Small intestine (tissue), 7 donors: ENCODE data around the gene SCAF4. TPM values are rescaled to one million over a fixed set of nuclear protein-coding genes. Genes with fewer than 3 reads are reported as not detected.
A peak's percentile ranks its signal among the peaks of the same experiment; 100 is the strongest.
"Not testable (repeated sequence)": the region's sequence is repeated elsewhere in the genome, so short reads cannot be mapped to it uniquely, and the experiment has no call there.

Experiments
- DNase-seq, 2 donors: peaks; one replicate each; pipeline versions ENCODE4 v3.0.0 to v3.0.0-alpha.2; 2013
- FAIRE-seq: peaks from 2 replicates; lab custom pipeline; 2012; peaks lifted over from hg19 to GRCh38; lab: Jason Lieb, UNC
- H3K27ac ChIP-seq, 3 donors: one replicate each; pipeline ENCODE4 v1.5.1; 2013; ENCODE audit warnings: low read length in 2 of 3, mild to moderate bottlenecking in 2 of 3, control low read depth in 1 of 3, inconsistent platforms in 1 of 3, low read depth in 1 of 3, moderate library complexity in 1 of 3
- H3K27me3 ChIP-seq, 3 donors: one replicate each; pipeline ENCODE4 v1.6.1; 2013; ENCODE audit warnings: low read length in 3 of 3, inconsistent platforms in 1 of 3; ENCODE audit not compliant: control insufficient read depth in 3 of 3, insufficient read depth in 3 of 3
- H3K36me3 ChIP-seq, 3 donors: one replicate each; pipeline ENCODE4 v1.6.1; 2013; ENCODE audit warnings: low read length in 3 of 3, inconsistent platforms in 1 of 3, low read depth in 1 of 3, mild to moderate bottlenecking in 1 of 3, moderate library complexity in 1 of 3; ENCODE audit not compliant: control insufficient read depth in 3 of 3, insufficient read depth in 2 of 3
- H3K4me1 ChIP-seq, 3 donors: one replicate each; pipeline ENCODE4 v1.6.1; 2013; ENCODE audit warnings: low read length in 2 of 3, inconsistent platforms in 1 of 3, low read depth in 1 of 3, mild to moderate bottlenecking in 1 of 3, moderate library complexity in 1 of 3; ENCODE audit not compliant: control insufficient read depth in 3 of 3, insufficient read depth in 2 of 3
- H3K4me3 ChIP-seq, 3 donors: one replicate each; pipeline ENCODE4 v1.5.1; 2013; ENCODE audit warnings: low read length in 3 of 3, control low read depth in 1 of 3, inconsistent platforms in 1 of 3, low read depth in 1 of 3, mild to moderate bottlenecking in 1 of 3, moderate library complexity in 1 of 3
- H3K9me3 ChIP-seq, 2 donors: one replicate each; pipeline ENCODE4 v1.6.1; 2013; ENCODE audit warnings: low read depth in 1 of 2, low read length in 1 of 2; ENCODE audit not compliant: control insufficient read depth in 2 of 2, insufficient read depth in 1 of 2
- WGBS, 3 donors: extraction: QIAGEN DNeasy Blood & Tissue Kit; methylation state at CpG; one replicate each; pipeline ENCODE4 v1.1.7; 2013; 5-methylcytosine and 5-hydroxymethylcytosine counted together
- polyA plus RNA-seq, 4 donors: library from polyadenylated mRNA; stranded (reverse) in 3 of 4; unstranded in 1 of 4; fragments of 200-250 nt in 3 of 4; fragments of 120-200 nt in 1 of 4; gene quantifications; one replicate each; pipeline versions ENCODE4 v1.2.1 to v1.2.3, GENCODE V29; 2013
- donor health status: healthy with polysubstance abuse.
- donor health status: control.
- donor health status: control.
- donor health status: Bipolar disorder and iron deficiency.
- donor health status: healthy.

The SCAF4 gene
- polyA plus RNA-seq, 4 donors: 10.0 to 42.7 (median 12.3) TPM

DNA sequence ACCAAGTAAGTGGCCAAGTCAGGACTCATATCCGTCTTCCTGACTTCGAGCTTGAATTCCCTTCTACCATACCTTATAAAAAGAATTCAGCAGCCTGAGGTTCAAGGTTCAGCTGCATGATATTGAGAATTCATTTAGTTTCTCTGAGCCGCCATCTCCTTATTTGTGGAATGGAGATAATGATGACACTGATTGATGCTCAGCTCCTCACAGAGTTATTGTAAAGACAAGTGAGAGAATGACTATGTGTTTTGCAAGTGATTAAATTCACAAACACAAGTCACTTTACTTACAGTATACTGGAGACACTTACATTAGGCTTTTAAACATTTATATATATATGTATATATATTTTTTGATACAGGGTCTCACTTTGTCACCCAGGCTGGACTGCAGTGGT, 39.8 kb upstream of the SCAF4 start:
- Histone ChIP-seq H3K27me3 (no peaks in the 10 kb centered on the region), H3K36me3 (no peaks in the 10 kb centered on the region), H3K27ac (no peak overlapping the region), H3K9me3 (peaks cover 0 to 2% of the 10 kb centered on the region in 2 donors), H3K4me1 (no peaks in the 10 kb centered on the region), H3K4me3 (no peak overlapping the region)
- 57 to 71% (median 62%) methylated on average over 3 of the region's 3 CpGs for WGBS, 3 donors
- DNase-seq (no peak), FAIRE-seq (no peak)

- DNase-seq (no peak), FAIRE-seq (peak; percentile 5)
Measured at GRCh38 chr21:31768710-31769109, 36.8 kb upstream of the SCAF4 start.

GRCh38 chr21:31766899-31767298, 35.0 kb upstream of the SCAF4 start:
- peaks cover 0 to 9% of the 10 kb centered on the region in 2 donors for H3K9me3 ChIP-seq
- no peaks in the 10 kb centered on the region for H3K36me3 ChIP-seq
- no peaks in the 10 kb centered on the region for H3K27me3 ChIP-seq
- no peaks in the 10 kb centered on the region for H3K4me1 ChIP-seq
- DNase-seq (peak in 1 of 2 donors; percentile 11), FAIRE-seq (no peak)
- 65 to 76% (median 72%) methylated on average over 3 of the region's 3 CpGs for WGBS, 3 donors
- H3K4me3 ChIP-seq: no peak overlapping the region
- H3K27ac ChIP-seq: no peak overlapping the region

More at GRCh38 chr21:31768710-31769109, 36.8 kb upstream of the SCAF4 start:
- Histone ChIP-seq H3K27ac (no peak overlapping the region), H3K36me3 (no peaks in the 10 kb centered on the region), H3K4me1 (no peaks in the 10 kb centered on the region), H3K27me3 (no peaks in the 10 kb centered on the region), H3K4me3 (no peak overlapping the region), H3K9me3 (peaks cover 0 to 9% of the 10 kb centered on the region in 2 donors)
- WGBS, 3 donors: 85 to 97% (median 94%) methylated on average over 1 of the region's 1 CpG

- not testable (repeated sequence) for DNase-seq, H3K36me3 ChIP-seq, H3K9me3 ChIP-seq, FAIRE-seq, H3K27me3 ChIP-seq, H3K27ac ChIP-seq, H3K4me1 ChIP-seq, H3K4me3 ChIP-seq
- 86 to 97% (median 91%) methylated on average over 6 of the region's 6 CpGs for WGBS, 3 donors
Measured at GRCh38 chr21:31765850-31766249, 33.9 kb upstream of the SCAF4 start.

DNA sequence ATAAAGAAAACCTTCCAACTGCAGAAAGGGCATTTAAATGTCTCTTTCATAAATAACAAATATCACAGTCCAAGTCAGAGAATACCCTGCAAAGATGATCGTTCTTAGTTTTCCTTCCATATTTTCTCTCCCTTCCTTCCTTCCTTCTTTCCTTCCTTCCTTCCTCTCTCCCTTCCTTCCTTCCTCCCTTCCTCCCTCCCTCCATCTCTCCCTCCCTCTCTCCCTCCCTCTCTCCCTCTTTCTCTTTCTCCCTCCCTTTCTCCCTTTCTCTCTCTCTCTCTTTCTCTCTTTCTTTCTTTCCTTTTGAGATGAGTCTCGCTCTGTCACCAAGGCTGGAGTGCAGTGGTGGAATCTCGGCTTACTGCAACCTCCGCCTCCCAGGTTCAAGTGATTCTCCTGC, 29.0 kb upstream of the SCAF4 start:
- Histone ChIP-seq H3K36me3 (no peaks in the 10 kb centered on the region), H3K4me1 (no peaks in the 10 kb centered on the region), H3K4me3 (no peak overlapping the region), H3K9me3 (peaks cover 0 to 1% of the 10 kb centered on the region in 2 donors), H3K27me3 (no peaks in the 10 kb centered on the region), H3K27ac (no peak overlapping the region)
- no peak for FAIRE-seq
- WGBS, 3 donors: 80 to 87% (median 87%) methylated on average over 4 of the region's 4 CpGs
- DNase-seq: no peak

- Histone ChIP-seq H3K9me3 (no peaks in the 10 kb centered on the region), H3K4me1 (no peaks in the 10 kb centered on the region), H3K27ac (no peak overlapping the region), H3K4me3 (no peak overlapping the region), H3K36me3 (no peaks in the 10 kb centered on the region), H3K27me3 (no peaks in the 10 kb centered on the region)
- DNase-seq: no peak
- 68 to 73% (median 71%) methylated on average over 1 of the region's 1 CpG for WGBS, 3 donors
- no peak for FAIRE-seq
Measured at GRCh38 chr21:31756787-31757186, 24.9 kb upstream of the SCAF4 start.

- DNase-seq (no peak), FAIRE-seq (no peak)
- 87 to 89% (median 89%) methylated on average over 6 of the region's 6 CpGs for WGBS, 3 donors
- Histone ChIP-seq H3K27me3 (no peaks in the 10 kb centered on the region), H3K9me3 (no peaks in the 10 kb centered on the region), H3K36me3 (no peaks in the 10 kb centered on the region), H3K27ac (no peak overlapping the region), H3K4me1 (no peaks in the 10 kb centered on the region), H3K4me3 (no peak overlapping the region)
Measured at GRCh38 chr21:31755027-31755426, 23.1 kb upstream of the SCAF4 start.

DNA sequence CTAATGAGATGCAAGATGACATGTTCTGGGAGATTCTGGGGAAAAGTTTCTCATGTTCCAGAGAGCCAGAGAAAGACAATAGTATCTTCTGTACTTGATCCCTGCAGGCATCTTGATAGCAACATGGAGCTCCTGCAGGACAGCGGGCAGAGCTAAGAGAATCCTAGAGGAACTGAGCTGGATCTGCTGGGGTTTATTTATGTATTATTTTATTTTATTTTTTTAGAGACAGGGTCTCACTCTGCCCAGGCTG, 22.7 kb upstream of the SCAF4 start:
- no peaks in the 10 kb centered on the region for H3K36me3 ChIP-seq
- H3K27me3 ChIP-seq: no peaks in the 10 kb centered on the region
- no peaks in the 10 kb centered on the region for H3K9me3 ChIP-seq
- H3K27ac ChIP-seq: no peak overlapping the region
- no peaks in the 10 kb centered on the region for H3K4me1 ChIP-seq
- no peak for DNase-seq
- FAIRE-seq: no peak
- no peak overlapping the region for H3K4me3 ChIP-seq
- WGBS, 3 donors: 91 to 100% (median 95%) methylated on average over 1 of the region's 1 CpG

- FAIRE-seq (no peak), DNase-seq (no peak)
- no peaks in the 10 kb centered on the region for H3K9me3 ChIP-seq
- no peak overlapping the region for H3K4me3 ChIP-seq
- 74 to 77% (median 76%) methylated on average over 4 of the region's 4 CpGs for WGBS, 3 donors
- H3K4me1 ChIP-seq: no peaks in the 10 kb centered on the region
- no peaks in the 10 kb centered on the region for H3K27me3 ChIP-seq
- H3K36me3 ChIP-seq: no peaks in the 10 kb centered on the region
- H3K27ac ChIP-seq: no peak overlapping the region
Measured at GRCh38 chr21:31753949-31754707, 22.2 kb upstream of the SCAF4 start.
